Endothelial cell of umbilical vein (primary cell): ENCODE data around the gene ZMIZ1. TPM values are rescaled to one million over a fixed set of nuclear protein-coding genes. Genes with fewer than 3 reads are reported as not detected.

ENCODE experiments used
- BruUV-seq: library from RNA; stranded (reverse); fragments of 400-500 nt; replicated peaks from 2 replicates; lab custom pipeline; 2021; lab: Mats Ljungman, UMichigan
- CTCF ChIA-PET: fragments of 300-600, 350-600 bp; sonication (Branson Sonifier 250); formaldehyde crosslinking; loops from one replicate; lab custom pipeline; 2021; ENCODE audit warnings: antibody characterized with exemption, inconsistent platforms; lab: Charles Lee
- POLR2A ChIA-PET: fragments of 300-600, 350-600 bp; sonication (Branson Sonifier 250); formaldehyde crosslinking; loops from one replicate; lab custom pipeline; 2021; ENCODE audit warnings: antibody characterized with exemption, inconsistent platforms; lab: Charles Lee
- DNase-seq: peaks from one replicate; pipeline ENCODE4 v3.0.0-alpha.2; 2011; ENCODE audit warnings: low read depth, low spot score
- FAIRE-seq: peaks from 2 replicates; lab custom pipeline; 2011; peaks lifted over from hg19 to GRCh38; lab: Jason Lieb, UNC
- H2AFZ ChIP-seq: 2 replicates; pipeline ENCODE4 v1.6.0; 2012; ENCODE audit warnings: low read depth, low read length, control low read depth, inconsistent platforms
- H3K27ac ChIP-seq: 2 replicates; pipeline ENCODE4 v1.5.1; 2011; ENCODE audit warnings: low read depth, mild to moderate bottlenecking, control low read depth, low read length, moderate library complexity; ENCODE audit not compliant: insufficient read depth
- H3K27me3 ChIP-seq, 2 experiments: 2 replicates each; pipeline versions ENCODE4 v1.6.0 to v1.6.1; 2011; ENCODE audit warnings: low read length in 2 of 2, mixed read lengths in 1 of 2; ENCODE audit not compliant: control insufficient read depth in 2 of 2, insufficient read depth in 2 of 2
- H3K36me3 ChIP-seq, 2 experiments: 2 replicates in 1 of 2; 3 replicates in 1 of 2; pipeline ENCODE4 v1.5.1; 2011; ENCODE audit warnings: low read length in 2 of 2, mild to moderate bottlenecking in 1 of 2, moderate library complexity in 1 of 2; ENCODE audit not compliant: control insufficient read depth in 2 of 2, insufficient read depth in 2 of 2; ENCODE audit errors: extremely low read depth in 1 of 2
- H3K4me1 ChIP-seq: 3 replicates; pipeline ENCODE4 v1.5.1; 2011; ENCODE audit warnings: mild to moderate bottlenecking, low read length; ENCODE audit not compliant: control insufficient read depth, insufficient read depth; ENCODE audit errors: extremely low read depth
- H3K4me2 ChIP-seq: 2 replicates; pipeline ENCODE4 v1.6.1; 2011; ENCODE audit warnings: low read length, control low read depth, mixed read lengths; ENCODE audit not compliant: insufficient read depth
- H3K4me3 ChIP-seq, 3 experiments: fragments of 200-600 bp in 1 of 3; sonication (generic), shearing (Covaris generic) in 1 of 3; replicated peaks in 1 of 3; 2 replicates each; pipeline ENCODE4 v1.5.1; 2011 to 2016; ENCODE audit warnings: control low read depth in 3 of 3, low read length in 3 of 3, mild to moderate bottlenecking in 2 of 3, inconsistent platforms in 1 of 3, low read depth in 1 of 3, moderate library complexity in 1 of 3; ENCODE audit not compliant: insufficient read depth in 1 of 3
- H3K79me2 ChIP-seq: 2 replicates; pipeline ENCODE4 v1.6.0; 2012; ENCODE audit warnings: low read length, inconsistent platforms; ENCODE audit not compliant: control insufficient read depth, insufficient read depth
- H3K9ac ChIP-seq: replicated peaks from 2 replicates; pipeline ENCODE3; 2011; ENCODE audit warnings: low read length, control low read depth; ENCODE audit not compliant: insufficient read depth; ENCODE audit errors: extremely low read depth
- H3K9me1 ChIP-seq: replicated peaks from 3 replicates; pipeline ENCODE4 v1.6.0; 2011; ENCODE audit warnings: mild to moderate bottlenecking, low read length; ENCODE audit not compliant: control insufficient read depth, insufficient read depth; ENCODE audit errors: extremely low read depth
- H3K9me3 ChIP-seq: replicated peaks from 2 replicates; pipeline ENCODE4 v1.5.1; 2012; ENCODE audit warnings: low read length, inconsistent platforms; ENCODE audit not compliant: control insufficient read depth, insufficient read depth
- H4K20me1 ChIP-seq: replicated peaks from 2 replicates; pipeline ENCODE3; 2011; ENCODE audit warnings: mild to moderate bottlenecking, low read length; ENCODE audit not compliant: control insufficient read depth, insufficient read depth; ENCODE audit errors: extremely low read depth
- EZH2 ChIP-seq: IDR thresholded peaks from 2 replicates; pipeline ENCODE4 v1.6.1; 2012; ENCODE audit warnings: borderline replicate concordance, low read depth, mild to moderate bottlenecking, moderate library complexity, low read length, inconsistent platforms; ENCODE audit not compliant: severe bottlenecking
- FOS ChIP-seq: IDR thresholded peaks from 2 replicates; pipeline ENCODE4 v1.6.1; 2011; ENCODE audit warnings: mild to moderate bottlenecking, low read length, moderate library complexity, borderline replicate concordance; ENCODE audit not compliant: insufficient read depth
- GATA2 ChIP-seq: IDR thresholded peaks from 2 replicates; pipeline ENCODE4 v1.7.0; 2011; ENCODE audit warnings: low read depth, mild to moderate bottlenecking, moderate library complexity, mixed read lengths, low read length; ENCODE audit not compliant: insufficient read length, insufficient read depth
- JUN ChIP-seq: IDR thresholded peaks from 2 replicates; pipeline ENCODE4 v1.6.1; 2011; ENCODE audit warnings: borderline replicate concordance, low read depth; ENCODE audit not compliant: insufficient read length, insufficient read depth
- MYC ChIP-seq: IDR thresholded peaks from one replicate; pipeline ENCODE4 v1.6.1; 2011; ENCODE audit warnings: mild to moderate bottlenecking, low read depth, low read length
- POLR2A ChIP-seq: IDR thresholded peaks from 2 replicates; pipeline ENCODE4 v1.6.1; 2012; ENCODE audit warnings: low read depth, mild to moderate bottlenecking, control low read depth, low read length
- POLR2AphosphoS5 ChIP-seq: IDR thresholded peaks from 2 replicates; pipeline ENCODE4 v1.6.1; 2012; ENCODE audit warnings: low read depth, mild to moderate bottlenecking, control low read depth, low read length, moderate library complexity; ENCODE audit not compliant: insufficient read depth
- dilution Hi-C: fragments of 300-500 bp; cut with MboI; formaldehyde crosslinking; loops from one replicate; pipeline ENCODE4 v1.15.0; 2019; ENCODE audit warnings: low sequenced_read_pairs; ENCODE audit not compliant: extremely low pct_ligation_motif_present
- intact Hi-C: fragments of 100-400 bp; cut with micrococcal nuclease; formaldehyde crosslinking; loops from one replicate; pipeline ENCODE4 v1.10.0; 2022
- polyA plus RNA-seq, 4 experiments: library from polyadenylated mRNA; depleted of rRNA in 3 of 4; stranded (reverse) in 3 of 4; unstranded in 1 of 4; fragments of >200 nt; gene quantifications; 2 replicates each; pipeline versions ENCODE4 v1.2.1 to v1.2.3, GENCODE V29; 2011 to 2012; ENCODE audit warnings: missing spikeins in 1 of 4
- total RNA-seq: library from RNA; stranded (reverse); gene quantifications from 2 replicates; pipeline ENCODE4 v1.2.3, GENCODE V29; 2021
- TF ChIP-seq, protein P1 (sequence below): IDR thresholded peaks from 2 replicates; pipeline ENCODE4 v1.6.1; 2011; ENCODE audit not compliant: insufficient read depth, insufficient read length
- TF ChIP-seq, protein P2 (sequence below), 2 donors: IDR thresholded peaks; 1 replicate in 1 of 2; 2 replicates in 1 of 2; pipeline ENCODE4 v1.5.1; 2011; ENCODE audit warnings: low read length in 2 of 2, mild to moderate bottlenecking in 2 of 2, moderate library complexity in 2 of 2, control low read depth in 1 of 2, inconsistent platforms in 1 of 2, low read depth in 1 of 2; ENCODE audit not compliant: insufficient read depth in 1 of 2; ENCODE audit errors: extremely low read depth in 1 of 2

Gene ZMIZ1
- total and polyA plus RNA-seq, 2 donors (not counting 3 experiments of a cell fraction or from before 2014, with no cell fraction given): 12.5 to 46.7 TPM

DNA sequence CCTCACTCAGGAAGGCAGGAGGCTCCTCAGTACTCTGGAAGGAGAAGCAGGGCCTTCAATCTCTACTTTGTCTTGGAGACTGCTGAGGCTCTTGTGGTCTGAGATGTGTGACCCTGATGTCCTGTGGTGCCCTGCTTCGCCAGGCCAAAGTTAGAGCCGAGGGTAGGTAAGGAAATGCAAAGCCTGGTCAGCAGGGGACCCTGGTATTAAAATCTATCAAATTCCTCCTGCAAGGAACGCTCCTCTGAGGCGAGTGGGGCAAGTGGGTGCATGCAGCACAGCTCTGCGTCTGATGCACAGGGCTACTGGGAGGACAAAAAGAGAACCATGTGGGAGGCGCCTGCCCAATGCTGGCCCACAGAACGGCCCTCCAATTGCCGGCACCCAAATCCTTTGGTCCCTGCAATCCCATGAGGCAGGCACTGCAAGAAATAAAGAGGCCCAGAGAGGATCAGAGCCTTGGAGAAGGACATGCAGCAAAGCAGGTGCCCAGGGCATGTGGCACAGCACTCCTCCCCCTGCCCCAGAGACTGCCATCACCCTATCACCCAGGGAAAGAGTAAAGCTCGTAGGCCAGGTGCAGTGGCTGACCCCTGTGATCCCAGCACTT lies 23.1 kb upstream of the ZMIZ1 start:
- dilution Hi-C loops (no loop called here), intact Hi-C loops (no loop called here)
- Histone ChIP-seq H2AFZ (no peak overlapping the region), H3K4me1 (no peaks in the 10 kb centered on the region), H3K27me3 (peaks cover 11 to 21% of the 10 kb centered on the region in 2 experiments), H3K4me3 (no peak overlapping the region), H3K79me2 (no peaks in the 10 kb centered on the region), H3K9me3 (no peaks in the 10 kb centered on the region), H3K9ac (no peak overlapping the region), H3K4me2 (no peak overlapping the region), H3K27ac (no peak overlapping the region), H4K20me1 (no peaks in the 10 kb centered on the region), H3K36me3 (no peaks in the 10 kb centered on the region), H3K9me1 (no peaks in the 10 kb centered on the region)
- CTCF ChIA-PET: interaction anchor here (1.2 kb wide), 1 partner anchor 71 kb away, joined by 3 read pairs; no protein-coding TSS in a partner anchor
- TF ChIP-seq, protein P1, sequence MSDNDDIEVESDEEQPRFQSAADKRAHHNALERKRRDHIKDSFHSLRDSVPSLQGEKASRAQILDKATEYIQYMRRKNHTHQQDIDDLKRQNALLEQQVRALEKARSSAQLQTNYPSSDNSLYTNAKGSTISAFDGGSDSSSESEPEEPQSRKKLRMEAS: no peak
- TF ChIP-seq MYC (no peak), FOS (no peak), POLR2A (no peak), GATA2 (no peak), EZH2 (no peak), JUN (no peak), POLR2AphosphoS5 (no peak)
- TF ChIP-seq, protein P2, sequence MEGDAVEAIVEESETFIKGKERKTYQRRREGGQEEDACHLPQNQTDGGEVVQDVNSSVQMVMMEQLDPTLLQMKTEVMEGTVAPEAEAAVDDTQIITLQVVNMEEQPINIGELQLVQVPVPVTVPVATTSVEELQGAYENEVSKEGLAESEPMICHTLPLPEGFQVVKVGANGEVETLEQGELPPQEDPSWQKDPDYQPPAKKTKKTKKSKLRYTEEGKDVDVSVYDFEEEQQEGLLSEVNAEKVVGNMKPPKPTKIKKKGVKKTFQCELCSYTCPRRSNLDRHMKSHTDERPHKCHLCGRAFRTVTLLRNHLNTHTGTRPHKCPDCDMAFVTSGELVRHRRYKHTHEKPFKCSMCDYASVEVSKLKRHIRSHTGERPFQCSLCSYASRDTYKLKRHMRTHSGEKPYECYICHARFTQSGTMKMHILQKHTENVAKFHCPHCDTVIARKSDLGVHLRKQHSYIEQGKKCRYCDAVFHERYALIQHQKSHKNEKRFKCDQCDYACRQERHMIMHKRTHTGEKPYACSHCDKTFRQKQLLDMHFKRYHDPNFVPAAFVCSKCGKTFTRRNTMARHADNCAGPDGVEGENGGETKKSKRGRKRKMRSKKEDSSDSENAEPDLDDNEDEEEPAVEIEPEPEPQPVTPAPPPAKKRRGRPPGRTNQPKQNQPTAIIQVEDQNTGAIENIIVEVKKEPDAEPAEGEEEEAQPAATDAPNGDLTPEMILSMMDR (IDR thresholded peaks at IDR 0.05; ENCODE audit: extremely low read depth in 1 of 2, insufficient read depth in 1 of 2, low read depth in 1 of 2, low read length in 2 of 2): no peak
- no TSS peak for BruUV-seq
- FAIRE-seq (no peak), DNase-seq (no peak)
- POLR2A ChIA-PET: no interaction called here
